Stimulated activated CD8-positive, alpha-beta memory T cell treated with anti-CD3 and anti-CD28 coated beads, Interleukin-15, amount 100 ng/mL, for 48 hours (primary cell): Measurements from ENCODE around the gene CCDC142.
A peak's percentile ranks its signal among the peaks of the same experiment; 100 is the strongest.

Experiments
- DNase-seq, 2 donors: peaks; one replicate each; pipeline ENCODE4 v3.0.0-alpha.2; 2020; ENCODE audit warnings: low read depth in 2 of 2

Gene CCDC142

DNA sequence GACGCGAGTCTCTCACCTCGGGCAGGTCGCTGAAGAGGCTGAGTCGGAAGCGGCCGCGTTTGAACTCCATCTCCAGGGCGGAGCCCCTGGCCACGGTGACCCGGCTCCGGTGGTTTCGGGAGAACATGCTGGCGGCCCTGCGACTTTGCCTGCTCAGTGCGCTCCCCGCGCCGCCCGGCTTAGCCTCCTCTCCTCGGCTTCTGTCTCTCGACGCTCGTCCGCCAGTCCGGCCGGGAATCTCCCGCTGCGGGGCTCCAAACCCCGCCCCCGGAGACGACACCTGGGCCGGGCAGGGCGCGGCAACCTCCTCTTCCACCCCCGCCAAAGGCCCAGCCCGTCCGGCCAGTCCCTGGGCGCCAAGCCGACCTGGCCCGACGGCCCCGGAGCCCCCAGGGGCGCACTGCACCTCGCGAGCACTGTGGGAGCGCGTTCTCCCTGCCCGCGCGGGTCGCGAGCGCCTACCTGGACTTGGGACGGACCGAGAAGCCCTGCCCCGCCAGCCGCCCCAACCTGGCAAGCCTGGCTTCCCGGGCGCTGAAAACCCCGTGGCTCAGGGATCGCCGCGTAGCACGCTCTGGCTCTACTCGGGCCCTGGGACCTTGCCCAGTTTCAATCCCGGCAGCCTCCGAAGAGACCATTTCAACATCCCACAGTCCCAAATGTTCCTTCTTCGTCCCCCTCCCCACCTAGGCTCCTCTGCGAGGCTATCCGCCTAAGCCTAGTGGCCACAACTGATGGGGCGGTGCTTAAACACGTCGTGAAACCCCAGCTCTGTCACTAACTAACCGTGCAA, 40.9 kb downstream of the CCDC142 start, which contains the start of gene RTKN:
RTKN (minus strand) TSS at position 248 of the 793 bp plus-strand sequence; CDS start at position 127, 121 bp downstream.
- no peak for DNase-seq

DNA sequence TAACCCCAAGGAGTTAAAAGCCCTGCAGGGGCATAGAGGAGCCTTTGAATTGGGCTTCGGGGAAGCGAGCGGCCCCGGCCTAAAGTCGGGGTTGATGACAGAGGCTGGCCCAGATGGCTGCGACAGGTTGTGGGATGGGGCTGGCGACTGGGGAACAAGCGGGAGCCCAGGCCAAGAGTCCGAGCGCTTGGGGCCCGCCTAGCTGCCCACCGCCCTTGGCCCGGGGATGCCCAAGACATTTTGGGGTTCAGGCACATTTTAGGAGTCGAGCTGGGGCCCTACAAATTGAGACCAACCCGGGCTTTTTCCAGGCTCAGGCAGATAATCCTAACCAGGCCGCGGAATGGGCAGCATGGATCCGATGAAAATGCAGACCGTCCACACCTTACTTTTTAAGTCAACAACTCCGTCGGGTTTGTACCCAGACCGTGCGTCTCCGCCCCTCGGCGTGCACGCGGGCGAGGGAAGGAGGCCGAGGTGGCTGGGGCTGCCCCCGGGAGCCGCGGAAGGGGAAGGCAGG, 41.6 kb downstream of the CCDC142 start:
- DNase-seq = no peak

DNA sequence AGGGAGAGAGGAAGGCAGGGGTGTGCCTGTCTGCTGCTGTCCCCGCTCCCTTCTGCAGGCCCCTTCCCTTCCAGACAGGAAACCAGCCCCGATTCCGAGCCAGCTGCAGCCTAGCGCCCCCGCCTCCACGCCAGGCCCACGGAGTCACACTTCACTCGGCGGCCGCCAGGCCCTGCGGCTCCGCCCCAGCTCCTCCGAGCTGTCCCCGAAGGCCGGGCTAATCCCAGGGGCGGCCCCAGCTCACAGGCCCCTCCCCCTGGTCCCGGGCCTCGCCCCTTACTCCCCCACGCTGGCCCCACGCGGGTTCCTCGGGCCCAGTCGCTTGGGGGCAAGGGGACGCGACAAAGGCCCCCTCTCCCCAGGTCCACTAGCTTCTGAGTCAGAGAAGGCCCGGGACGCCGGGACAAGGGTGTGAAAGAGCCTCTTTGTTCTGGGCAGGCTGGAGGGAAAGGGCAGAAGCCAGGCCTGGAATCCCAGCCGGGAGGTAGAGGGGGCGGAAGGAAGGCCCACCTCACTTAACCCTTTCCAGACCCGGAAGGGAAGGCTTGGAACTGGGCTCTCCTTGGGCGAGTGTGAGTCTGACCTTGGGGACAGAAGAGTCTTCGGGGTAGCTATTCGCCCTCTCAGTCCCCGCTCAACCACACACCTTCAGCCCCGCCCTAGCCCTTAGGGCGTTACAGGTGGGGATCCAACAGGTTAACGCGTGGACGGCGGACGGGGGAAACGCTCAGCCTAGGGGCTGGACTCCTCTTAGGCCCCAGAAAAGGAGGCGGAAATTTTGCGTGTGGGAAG, 42.2 kb downstream of the CCDC142 start:
- DNase-seq = peak; percentile 40 to 53

DNA sequence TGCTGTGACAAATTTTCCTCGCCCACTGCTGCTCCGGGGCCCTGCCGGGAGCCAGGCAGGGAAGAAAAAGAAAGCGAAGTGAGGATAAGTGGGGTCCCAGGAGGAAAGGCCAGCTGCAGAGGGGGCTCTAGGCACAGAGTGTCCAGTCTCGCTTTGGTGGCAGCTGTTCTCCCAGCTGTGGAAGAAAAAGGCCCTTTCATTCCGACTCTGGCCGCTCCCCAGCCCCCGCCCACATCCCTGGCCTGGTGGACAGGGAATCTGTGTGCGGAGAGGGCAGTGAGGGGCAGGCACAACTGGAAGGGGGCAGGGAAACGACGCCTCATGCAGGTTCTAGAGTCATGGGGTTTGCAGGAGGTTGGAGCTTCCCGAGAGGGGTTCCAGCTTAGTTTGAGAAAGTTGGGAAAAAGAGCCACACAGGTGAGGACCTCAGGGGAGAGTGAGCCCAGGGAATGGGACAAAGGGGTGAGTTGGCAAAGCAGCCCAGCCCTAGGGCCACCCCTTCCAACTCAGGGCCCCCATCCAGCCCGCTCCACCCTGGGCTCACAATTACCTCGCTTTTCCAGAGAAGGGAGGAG, 42.9 kb downstream of the CCDC142 start:
- no peak for DNase-seq

DNA sequence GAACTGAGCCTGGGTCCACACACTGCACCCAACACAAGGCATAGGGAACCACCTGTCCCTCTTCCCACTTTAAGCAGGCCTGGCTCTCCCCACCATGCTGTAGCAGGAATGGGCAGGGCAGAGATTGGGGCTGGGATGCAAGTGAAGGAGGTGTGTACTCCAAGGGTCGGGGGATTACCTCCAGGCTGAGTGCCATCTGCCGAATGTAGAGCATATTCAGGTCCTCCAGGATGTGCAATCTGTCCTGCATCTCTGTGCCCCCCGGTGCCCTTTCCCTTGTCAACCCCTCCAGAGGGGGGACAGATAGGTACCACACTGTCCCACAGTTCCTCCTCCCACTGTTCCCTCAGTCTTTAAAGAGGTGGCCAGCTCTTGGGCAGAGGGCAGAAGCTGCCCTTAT, 43.4 kb downstream of the CCDC142 start:
- no peak for DNase-seq

DNA sequence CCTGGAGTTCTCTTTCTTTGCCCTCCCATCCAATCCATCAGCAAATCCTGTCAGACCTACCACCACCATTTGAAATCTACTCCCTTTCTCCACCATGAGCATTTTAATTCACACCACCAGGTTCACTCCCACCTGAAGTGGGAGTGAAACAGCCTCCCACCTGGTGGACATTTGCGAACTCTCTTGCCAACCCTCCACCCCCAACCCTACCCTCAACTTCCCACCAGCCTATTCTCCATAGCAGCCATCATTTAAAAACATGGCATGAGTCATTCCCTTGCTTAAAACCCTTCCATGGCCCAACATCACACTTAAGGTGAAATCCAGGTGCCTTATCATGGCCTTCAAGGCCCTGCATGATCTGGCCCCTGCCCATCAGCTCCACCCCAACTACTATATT, 44.5 kb downstream of the CCDC142 start:
- no peak for DNase-seq

DNA sequence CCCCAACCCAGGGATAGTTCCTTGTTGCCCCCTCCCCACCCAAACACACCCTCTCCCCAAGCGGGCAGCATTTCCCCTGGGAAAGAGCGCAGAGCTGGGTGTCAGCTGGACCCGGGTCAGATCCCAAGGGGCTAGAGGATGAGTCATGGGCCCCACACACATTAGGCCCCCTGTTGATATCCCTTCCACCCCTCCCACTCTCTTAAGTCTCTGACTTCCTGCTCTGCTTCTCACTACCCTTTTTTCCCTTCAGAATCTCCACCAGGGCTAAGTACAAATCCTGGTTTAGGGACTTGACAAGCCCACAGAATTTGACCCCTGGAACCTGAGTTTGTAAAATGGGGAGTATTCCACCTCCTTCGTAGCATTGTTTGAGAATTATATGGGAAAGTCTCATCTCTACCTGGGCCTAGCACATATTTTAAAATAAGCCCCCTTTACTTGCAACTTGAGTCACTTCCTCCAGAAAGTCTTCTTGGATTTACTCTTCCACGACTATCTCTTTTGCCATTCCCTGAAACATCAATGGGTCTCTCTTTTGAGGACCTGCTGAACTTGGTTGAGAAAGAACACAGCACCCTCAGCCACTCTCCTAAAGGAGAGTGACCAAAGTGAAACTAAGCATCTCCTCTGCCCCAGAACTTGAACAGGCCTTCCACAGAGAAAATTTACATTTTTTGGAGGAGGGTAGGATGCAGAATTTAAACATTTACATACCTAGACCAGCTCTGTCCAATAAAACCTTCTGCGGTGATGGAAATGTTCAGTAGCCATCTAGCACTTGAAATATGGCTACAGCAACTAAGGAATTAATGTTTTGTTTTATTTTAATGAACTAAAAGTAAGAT, 45.7 kb downstream of the CCDC142 start:
- DNase-seq = no peak

DNA sequence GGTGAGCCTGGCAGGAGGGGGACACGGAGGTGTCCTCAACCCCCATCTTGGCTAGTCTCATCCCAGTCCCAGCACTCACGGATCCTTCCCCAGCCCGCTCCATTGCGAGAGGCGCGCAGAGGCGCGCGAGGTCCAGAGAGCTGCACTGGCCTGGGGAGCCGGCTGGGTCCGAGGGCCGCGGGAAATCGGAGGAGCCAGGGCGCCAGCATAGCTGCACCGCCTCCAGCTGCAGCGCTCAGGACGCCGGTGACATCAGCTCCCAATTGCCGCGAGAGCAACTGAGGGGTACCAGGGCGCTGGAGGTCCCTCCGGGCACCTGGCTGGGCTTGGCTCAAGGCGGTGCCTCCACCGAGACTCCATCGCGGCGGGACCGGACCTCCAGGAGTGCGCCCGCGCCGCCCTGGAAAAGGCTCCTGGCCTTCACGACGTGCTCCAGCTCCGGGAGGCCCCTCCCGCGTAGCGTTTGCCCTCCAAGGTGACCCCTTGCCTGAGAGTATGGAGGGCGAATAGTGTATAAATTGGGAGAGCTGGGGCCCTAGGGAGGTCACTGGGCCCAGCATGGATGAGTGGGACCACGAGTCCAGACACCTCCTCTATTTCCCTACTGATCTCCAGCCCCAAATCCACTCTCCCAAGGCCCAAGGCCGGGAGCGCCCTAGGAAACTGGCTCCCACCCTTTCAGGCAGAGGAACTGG, 46.5 kb downstream of the CCDC142 start:
- no peak for DNase-seq

DNA sequence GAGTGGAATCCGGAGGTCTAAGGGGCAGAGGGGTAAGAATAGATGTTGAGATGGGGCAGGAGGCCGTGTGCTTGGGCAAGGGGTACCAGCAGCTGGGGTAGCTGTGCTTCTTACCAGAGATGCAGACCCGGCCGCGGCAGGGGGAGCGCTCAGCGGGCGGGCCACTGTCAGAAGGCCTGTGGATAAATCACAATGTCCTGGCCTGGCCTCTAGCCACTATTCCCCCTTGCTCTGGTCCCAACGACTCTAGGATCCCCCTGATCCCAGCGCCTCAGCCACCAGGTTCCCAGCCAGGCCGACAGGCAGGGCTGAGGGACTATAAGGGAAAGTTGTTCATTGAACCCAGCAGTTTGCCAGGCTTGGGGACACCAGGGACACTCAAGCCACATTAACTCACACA, 52.3 kb downstream of the CCDC142 start:
- no peak for DNase-seq

DNA sequence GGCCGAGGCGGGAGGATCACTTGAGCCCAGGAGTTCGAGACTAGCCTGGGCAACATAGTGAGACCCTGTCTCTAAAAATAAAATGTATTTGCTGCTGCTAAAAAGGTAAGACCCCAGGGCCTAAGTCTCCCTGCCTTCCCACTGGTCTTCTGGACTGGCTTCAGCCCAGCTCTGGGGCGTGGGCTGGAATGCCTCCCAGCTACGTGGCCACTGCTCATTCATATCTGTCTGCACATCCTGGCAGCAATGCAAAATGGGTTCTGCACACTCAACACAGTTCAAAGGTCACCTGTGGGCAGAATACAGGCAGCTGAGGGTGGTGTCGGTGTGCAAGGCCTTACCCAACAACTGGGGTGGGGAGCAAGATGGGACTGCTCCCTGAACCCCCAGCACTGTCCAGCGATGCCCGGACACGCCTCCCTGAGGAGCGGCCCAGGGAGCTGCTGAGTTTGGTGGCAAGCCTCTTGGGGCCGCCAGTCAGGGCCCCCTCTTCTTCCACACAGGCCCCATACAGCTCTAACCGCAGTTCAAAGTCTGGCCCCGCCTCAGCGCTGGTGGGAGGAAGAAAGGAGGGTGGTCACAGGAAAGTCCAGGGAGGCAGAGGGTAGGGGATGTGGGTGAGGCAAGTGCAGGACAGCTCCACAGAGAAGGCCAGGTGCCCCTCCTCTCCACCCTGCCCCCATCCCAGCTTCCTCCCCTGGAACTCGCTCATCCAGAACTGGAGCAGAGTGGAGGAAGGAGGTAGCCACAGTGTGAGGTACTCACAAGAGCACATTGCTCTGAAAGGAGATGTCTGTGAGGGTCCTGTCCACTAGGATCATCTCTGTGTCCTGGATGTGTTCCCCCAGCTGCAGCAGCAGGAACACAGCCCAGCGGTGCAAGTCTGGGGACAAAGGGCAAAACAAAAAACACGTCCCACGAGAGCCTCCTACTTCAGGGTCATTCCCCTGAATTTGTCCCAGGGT, 53.0 kb downstream of the CCDC142 start:
- DNase-seq = no peak

DNA sequence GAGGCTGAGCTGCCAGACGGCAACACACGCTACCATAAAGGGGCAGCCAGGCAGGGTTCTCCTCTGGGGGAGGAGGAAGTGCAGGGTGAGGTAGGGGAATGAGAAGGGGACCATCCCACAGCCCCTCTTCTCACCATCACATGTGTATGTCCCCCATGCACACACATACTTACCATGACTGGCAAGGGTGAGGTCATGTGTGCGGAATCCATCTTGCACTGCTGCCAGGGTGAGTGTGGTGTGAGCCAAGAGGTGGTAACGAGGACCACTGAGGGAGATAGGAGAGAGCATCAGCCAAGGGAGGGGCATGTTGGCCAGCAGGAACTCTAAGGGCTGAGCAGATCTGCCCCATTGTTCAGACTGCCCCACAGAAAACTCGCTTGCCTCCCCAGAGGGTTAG, 54.1 kb downstream of the CCDC142 start:
- DNase-seq = no peak

DNA sequence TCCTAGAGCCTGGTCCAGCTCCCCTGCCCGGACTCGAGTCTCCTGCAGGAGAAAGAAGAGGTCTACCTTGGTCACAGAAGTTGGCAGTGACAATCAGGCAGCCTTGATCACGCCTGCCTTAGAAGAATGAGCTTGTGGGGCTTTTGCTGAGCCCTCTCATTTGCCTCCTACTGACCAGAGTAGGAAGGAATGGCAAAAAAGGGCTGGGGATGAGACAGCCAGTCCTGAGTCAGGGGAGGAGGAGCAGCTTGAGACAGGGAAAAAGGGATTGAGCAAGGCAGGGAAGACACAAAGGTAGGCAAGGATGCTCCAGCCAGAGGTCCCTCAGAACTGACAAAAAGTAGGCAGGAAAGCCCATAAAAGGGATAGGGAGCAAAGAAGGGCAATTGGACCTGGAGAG, 55.2 kb downstream of the CCDC142 start:
- DNase-seq = no peak

DNA sequence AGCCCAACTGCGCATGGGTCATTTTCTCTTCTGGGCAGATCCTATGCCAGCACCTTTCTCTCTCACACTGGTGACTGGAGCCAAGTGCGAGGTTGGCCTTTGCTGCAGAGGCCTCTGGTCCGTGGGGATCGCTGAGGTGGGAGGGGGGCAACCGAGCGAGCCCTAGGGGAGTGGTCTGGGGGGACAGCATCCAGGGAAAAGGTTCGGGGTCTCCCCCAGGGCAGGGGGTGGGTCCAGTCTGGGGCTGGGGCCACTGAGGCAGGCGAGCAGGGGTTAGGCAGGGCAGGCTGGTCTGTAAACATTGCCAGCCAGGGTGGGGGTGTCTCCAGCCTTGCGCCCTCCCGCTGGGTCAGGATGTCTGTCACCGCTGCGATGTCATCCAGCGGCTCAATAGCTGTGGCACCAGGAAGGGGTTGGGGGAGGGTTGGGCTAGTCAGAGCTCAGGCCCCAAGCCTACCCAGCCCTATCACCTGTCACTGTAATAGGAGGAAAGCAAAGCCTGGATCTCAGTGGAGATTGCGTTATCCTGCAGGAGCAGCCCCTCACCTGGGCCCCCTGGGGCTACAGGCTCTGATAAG, 56.5 kb downstream of the CCDC142 start:
- no peak for DNase-seq

DNA sequence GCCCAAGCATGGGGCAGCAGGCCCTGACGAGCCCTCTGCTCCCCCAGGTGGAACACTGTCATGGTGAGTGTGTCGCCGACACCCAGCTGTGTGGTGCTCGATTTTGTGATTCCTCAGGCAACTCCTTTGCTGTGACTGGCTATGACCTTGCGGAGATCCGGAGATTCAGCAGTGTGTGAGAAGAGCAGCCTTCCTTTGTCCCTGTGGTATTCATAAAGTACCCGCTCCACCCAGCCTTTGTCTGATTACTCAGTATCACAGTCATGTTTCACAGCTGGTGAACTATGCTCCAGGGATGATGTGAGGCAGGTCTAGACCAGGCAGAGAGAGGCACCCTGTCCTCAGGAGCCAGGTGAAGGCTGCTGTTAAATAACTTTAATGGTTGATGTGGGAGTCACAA, 57.3 kb downstream of the CCDC142 start:
- DNase-seq = no peak

DNA sequence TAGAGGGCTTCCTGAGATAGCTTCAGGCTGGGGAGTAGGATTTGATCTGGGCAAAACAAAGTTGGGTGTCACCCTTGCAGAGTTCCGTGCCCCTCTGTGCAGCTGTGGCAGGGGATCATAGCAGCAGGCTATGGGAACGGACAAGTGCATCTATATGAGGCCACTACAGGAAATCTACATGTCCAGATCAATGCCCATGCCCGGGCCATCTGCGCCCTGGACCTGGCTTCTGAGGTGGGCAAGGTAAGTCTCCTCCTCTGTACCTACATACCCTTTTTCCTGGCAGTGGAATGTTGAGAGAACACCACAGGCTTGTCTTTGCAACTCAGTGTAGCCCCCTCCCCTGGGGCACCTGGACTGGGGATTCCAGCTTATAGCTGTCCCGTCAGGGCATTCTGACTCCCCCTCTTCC, 57.8 kb downstream of the CCDC142 start:
- DNase-seq = no peak

DNA sequence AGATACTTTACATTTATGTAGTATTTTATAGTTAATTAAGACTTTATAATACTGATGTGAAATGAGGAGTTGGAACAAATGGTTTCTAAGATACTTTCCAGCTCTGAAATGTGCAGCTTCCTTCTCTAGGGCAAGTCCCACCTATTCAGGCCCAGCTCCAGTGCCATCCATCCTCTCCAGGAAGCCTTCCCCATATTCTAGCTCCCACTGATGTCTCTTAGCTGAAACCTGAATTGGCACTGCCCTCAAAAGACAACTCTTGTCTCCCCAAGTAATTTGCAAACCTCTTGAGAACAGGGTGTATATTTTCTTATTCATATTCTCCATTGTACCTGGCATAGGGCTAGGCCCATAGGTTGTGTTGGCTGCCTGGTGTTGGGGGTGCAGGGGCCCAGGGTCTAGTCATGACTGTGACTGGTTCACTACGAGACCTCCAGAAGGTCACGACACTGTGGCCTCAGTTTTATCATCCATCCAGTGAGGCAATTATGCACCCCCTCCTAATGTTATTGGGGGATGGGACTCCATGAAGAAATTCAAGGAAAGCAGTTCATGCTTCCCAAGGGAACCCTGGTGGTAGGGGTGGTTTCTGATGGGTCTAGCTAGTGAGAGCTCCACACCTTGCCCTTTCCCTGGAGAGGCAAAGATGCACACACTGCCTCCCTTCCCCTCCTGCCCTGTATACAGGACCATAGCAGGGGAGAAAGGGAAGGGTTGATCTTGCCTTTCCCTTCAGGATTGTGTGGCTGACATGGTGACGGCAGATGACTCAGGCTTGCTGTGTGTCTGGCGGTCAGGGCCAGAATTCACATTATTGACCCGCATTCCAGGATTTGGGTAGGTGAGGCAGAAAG, 58.4 kb downstream of the CCDC142 start:
- no peak for DNase-seq
